ENCODE results near the gene ATP6V1F. TPM values are rescaled to one million over a fixed set of nuclear protein-coding genes. Genes with fewer than 3 reads are reported as not detected.

ATP6V1F gene
- polyA plus RNA-seq, 1 donor (not counting 4 experiments of a cell fraction or from before 2014, with no cell fraction given) = 263 TPM

DNA sequence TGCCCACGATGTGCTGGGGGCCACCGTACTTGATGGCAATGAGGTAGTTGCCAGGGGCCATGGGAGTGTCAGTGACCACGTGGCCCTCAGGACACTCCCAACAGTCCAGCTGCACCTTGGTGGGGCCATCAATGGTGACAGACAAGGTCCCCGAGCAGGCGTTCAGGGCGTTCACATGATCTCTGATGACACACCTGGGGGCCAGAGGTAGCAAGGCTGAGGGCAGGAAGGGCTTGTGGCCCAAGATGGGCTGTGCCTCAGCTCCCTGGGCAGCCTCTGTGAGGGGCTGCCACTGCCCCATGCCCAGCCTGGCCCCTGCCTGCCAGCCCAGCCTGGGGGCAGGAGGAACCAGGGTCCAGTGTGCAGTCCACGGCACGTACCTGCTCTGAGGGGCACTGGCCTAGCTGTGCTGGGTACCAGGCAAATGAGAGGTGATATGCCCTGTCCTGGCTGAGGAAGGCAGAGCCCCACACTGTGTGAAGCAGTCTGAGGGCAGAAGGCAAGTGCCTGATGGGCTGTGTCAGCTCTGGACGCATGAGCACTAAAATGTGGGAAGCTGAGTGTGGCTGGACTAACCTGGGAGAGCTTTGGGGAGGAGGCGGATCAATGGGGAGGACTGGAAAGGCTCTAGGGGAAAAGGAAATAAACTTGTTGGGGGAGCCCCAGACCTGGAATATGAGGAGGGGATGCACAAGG, 51.4 kb downstream of the ATP6V1F start:
- Histone ChIP-seq H3K4me3 (ENCODE audit: control insufficient read depth in 2 of 3, extremely low read depth in 1 of 3, insufficient read depth in 2 of 3, low read depth in 1 of 3, low read length in 3 of 3) (no peak overlapping the region), H3K9me1 (ENCODE audit: control insufficient read depth, extremely low read depth, insufficient read depth, low read length) (no peaks in the 10 kb centered on the region), H3K4me1 (ENCODE audit: control insufficient read depth, extremely low read depth, insufficient read depth, low read length) (no peaks in the 10 kb centered on the region), H3K27me3 (ENCODE audit: control insufficient read depth, extremely low read depth, insufficient read depth, low read length) (peaks cover 62% of the 10 kb centered on the region), H4K20me1 (ENCODE audit: control insufficient read depth, extremely low read depth, insufficient read depth, low read length) (no peaks in the 10 kb centered on the region), H3K9me3 (ENCODE audit: control insufficient read depth, low read depth, low read length) (no peaks in the 10 kb centered on the region), H2AFZ (ENCODE audit: control insufficient read depth, low read length) (no peak overlapping the region), H3K9ac (ENCODE audit: control insufficient read depth, extremely low read depth, insufficient read depth, low read length) (no peak overlapping the region), H3K36me3 (ENCODE audit: control insufficient read depth in 2 of 2, extremely low read depth in 1 of 2, insufficient read depth in 2 of 2, low read length in 2 of 2) (no peaks in the 10 kb centered on the region), H3K27ac (ENCODE audit: control insufficient read depth, insufficient read depth, low read length) (no peak overlapping the region), H3K4me2 (ENCODE audit: control insufficient read depth, extremely low read depth, insufficient read depth, low read depth, low read length) (no peak overlapping the region), H3K79me2 (ENCODE audit: control insufficient read depth, insufficient read depth, low read length) (no peaks in the 10 kb centered on the region)
- no peak for FAIRE-seq
- TF ChIP-seq EZH2 (IDR thresholded peaks at IDR 0.05; ENCODE audit: low read length) = no peak
- TF ChIP-seq, protein P1, sequence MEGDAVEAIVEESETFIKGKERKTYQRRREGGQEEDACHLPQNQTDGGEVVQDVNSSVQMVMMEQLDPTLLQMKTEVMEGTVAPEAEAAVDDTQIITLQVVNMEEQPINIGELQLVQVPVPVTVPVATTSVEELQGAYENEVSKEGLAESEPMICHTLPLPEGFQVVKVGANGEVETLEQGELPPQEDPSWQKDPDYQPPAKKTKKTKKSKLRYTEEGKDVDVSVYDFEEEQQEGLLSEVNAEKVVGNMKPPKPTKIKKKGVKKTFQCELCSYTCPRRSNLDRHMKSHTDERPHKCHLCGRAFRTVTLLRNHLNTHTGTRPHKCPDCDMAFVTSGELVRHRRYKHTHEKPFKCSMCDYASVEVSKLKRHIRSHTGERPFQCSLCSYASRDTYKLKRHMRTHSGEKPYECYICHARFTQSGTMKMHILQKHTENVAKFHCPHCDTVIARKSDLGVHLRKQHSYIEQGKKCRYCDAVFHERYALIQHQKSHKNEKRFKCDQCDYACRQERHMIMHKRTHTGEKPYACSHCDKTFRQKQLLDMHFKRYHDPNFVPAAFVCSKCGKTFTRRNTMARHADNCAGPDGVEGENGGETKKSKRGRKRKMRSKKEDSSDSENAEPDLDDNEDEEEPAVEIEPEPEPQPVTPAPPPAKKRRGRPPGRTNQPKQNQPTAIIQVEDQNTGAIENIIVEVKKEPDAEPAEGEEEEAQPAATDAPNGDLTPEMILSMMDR (optimal IDR thresholded peaks at IDR 0.05 in 1 of 3, IDR thresholded peaks at IDR 0.05 in 1 of 3, conservative IDR thresholded peaks at IDR 0.05 in 1 of 3; ENCODE audit: extremely low read depth in 1 of 3, insufficient read depth in 2 of 3, low read length in 3 of 3) = no peak
- no peak for DNase-seq (ENCODE audit: low read depth, low spot score)
- dilution Hi-C loops (cut with MboI; ENCODE audit: extremely low pct_ligation_motif_present, low sequenced_read_pairs) = no loop called here

DNA sequence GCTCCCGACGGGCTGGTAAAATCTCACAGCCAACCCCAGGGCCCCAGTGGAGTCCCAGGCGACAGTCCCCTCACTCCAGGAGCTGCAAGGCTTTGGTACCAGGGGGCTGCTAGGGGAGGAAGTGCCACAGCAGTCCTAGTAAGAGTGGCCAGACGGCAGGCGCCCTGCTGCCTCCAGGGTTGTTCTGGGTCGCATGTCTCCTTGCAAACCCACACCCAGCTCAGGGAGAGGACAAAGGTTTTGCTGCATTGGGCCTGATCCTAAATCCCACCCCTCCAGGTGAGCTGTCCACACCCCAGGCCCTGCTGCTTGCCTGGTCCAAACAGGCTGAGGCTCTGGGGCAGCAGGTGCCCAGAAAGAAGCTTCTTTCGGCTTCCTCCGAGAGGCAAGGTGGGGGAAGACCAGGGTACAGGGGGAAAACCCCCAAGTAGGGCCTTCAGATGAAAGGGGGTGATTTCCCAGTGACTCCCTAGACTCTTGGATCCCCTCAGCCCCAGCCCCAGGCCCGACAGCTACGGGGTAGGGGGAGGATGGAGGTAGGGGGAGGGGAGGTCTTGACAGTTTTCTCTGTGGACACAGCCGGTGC, 52.0 kb downstream of the ATP6V1F start:
- H3K79me2 ChIP-seq (ENCODE audit: control insufficient read depth, insufficient read depth, low read length) = no peaks in the 10 kb centered on the region
- dilution Hi-C loops (cut with MboI; ENCODE audit: extremely low pct_ligation_motif_present, low sequenced_read_pairs) = no loop called here
- peaks cover 62% of the 10 kb centered on the region for H3K27me3 ChIP-seq (ENCODE audit: control insufficient read depth, extremely low read depth, insufficient read depth, low read length)
- H3K4me1 ChIP-seq (ENCODE audit: control insufficient read depth, extremely low read depth, insufficient read depth, low read length) = no peaks in the 10 kb centered on the region
- H3K27ac ChIP-seq (ENCODE audit: control insufficient read depth, insufficient read depth, low read length) = no peak overlapping the region
- H3K9me3 ChIP-seq (ENCODE audit: control insufficient read depth, low read depth, low read length) = no peaks in the 10 kb centered on the region
- no peak overlapping the region for H3K4me3 ChIP-seq (ENCODE audit: control insufficient read depth in 2 of 3, extremely low read depth in 1 of 3, insufficient read depth in 2 of 3, low read depth in 1 of 3, low read length in 3 of 3)
- H2AFZ ChIP-seq (ENCODE audit: control insufficient read depth, low read length) = no peak overlapping the region
- H4K20me1 ChIP-seq (ENCODE audit: control insufficient read depth, extremely low read depth, insufficient read depth, low read length) = no peaks in the 10 kb centered on the region
- H3K9me1 ChIP-seq (ENCODE audit: control insufficient read depth, extremely low read depth, insufficient read depth, low read length) = no peaks in the 10 kb centered on the region
- TF ChIP-seq, protein P1 (optimal IDR thresholded peaks at IDR 0.05 in 1 of 3, IDR thresholded peaks at IDR 0.05 in 1 of 3, conservative IDR thresholded peaks at IDR 0.05 in 1 of 3; ENCODE audit: extremely low read depth in 1 of 3, insufficient read depth in 2 of 3, low read length in 3 of 3) = no peak
- no peak for TF ChIP-seq EZH2 (IDR thresholded peaks at IDR 0.05; ENCODE audit: low read length)
- DNase-seq (ENCODE audit: low read depth, low spot score) = no peak
- H3K36me3 ChIP-seq (ENCODE audit: control insufficient read depth in 2 of 2, extremely low read depth in 1 of 2, insufficient read depth in 2 of 2, low read length in 2 of 2) = no peaks in the 10 kb centered on the region
- H3K4me2 ChIP-seq (ENCODE audit: control insufficient read depth, extremely low read depth, insufficient read depth, low read depth, low read length) = no peak overlapping the region
- H3K9ac ChIP-seq (ENCODE audit: control insufficient read depth, extremely low read depth, insufficient read depth, low read length) = no peak overlapping the region
- FAIRE-seq = no peak
